LoVo (cell line): Measurements from ENCODE around the gene RAB11FIP4.
"Not testable (repeated sequence)": the region's sequence is repeated elsewhere in the genome, so short reads cannot be mapped to it uniquely, and the experiment has no call there.

Experiments used
- DNase-seq: peaks from one replicate; pipeline ENCODE4 v3.0.0-alpha.2; 2016; ENCODE audit warnings: low spot score

RAB11FIP4 gene

DNA sequence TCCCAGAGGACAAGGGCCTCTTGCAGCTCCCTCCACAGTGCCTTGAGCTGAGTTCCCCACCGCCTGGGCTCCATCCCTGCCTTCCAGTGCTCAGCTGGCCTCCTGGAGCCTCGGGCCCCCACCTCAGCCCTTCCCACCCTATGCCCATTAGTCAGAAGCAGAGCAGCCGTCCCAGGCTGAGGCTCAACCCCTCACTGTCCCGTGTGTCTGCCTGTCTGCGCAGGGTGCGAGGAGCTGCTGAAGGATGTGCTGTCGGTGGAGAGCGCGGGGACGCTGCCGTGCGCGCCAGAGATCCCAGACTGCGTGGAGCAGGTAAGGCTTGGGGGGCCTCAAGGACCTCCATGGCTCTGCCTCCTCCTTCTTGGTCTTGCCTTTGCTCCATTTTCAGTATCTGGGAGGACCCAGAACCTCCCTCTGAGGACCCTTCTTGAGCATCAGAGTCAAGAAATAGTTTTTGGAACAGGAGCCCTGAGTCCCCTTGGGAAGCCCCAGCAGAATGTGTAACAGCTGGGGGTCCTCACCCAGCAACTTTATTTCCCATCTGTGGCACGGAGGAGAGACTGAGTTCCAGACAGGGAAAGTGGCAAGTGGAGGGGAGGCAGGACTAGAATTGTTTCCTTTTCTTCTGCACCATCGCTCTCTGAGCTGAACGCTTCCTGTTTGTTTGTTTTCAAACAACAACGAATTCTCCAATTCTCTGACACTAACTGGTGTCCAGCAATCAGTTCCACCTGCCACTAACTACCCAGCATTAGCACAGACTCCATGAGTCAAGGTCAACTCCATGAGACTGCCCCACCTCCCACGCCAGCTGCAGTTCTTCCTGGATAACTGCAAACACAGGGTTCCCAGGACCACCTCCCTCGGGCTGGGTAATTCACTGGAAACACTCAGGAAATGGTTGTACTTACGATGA lies 42.6 kb downstream of the RAB11FIP4 start:
- no peak for DNase-seq

DNA sequence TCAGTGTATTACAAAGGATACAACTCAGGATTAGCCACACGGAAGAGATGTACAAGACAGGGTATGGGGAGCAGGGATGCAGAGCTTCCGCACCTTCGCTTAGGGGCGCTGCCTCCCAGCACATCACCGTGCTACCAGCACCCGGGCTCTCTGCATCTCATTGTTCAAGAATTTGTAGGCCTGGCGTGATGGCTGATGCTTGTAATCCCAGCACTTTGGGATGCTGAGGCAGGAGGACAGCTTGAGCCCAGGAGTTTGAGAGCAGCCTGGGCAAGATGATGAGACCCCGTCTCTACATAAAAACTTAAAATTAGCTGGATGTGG lies 43.2 kb downstream of the RAB11FIP4 start:
- no peak for DNase-seq

DNA sequence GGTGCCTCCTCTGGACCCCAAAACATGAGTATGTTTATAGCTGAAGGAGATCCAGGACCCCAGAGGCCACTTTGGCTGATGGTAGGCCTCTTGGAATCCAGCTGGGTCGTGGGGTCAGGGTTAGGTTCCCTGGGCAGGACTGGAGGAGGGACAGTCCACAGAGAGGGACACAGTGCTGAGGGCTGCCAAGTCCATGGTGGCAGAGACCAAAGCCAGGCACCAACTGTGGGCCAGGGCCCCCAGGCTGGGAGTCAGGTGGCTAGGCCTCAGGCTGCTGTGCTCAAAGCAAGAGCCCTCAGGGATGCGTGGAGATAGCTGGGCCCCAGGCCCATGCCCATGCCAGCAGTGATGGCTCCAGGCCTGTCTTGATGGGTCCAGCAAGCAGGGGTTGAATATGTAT lies 44.1 kb downstream of the RAB11FIP4 start:
- no peak for DNase-seq

DNA sequence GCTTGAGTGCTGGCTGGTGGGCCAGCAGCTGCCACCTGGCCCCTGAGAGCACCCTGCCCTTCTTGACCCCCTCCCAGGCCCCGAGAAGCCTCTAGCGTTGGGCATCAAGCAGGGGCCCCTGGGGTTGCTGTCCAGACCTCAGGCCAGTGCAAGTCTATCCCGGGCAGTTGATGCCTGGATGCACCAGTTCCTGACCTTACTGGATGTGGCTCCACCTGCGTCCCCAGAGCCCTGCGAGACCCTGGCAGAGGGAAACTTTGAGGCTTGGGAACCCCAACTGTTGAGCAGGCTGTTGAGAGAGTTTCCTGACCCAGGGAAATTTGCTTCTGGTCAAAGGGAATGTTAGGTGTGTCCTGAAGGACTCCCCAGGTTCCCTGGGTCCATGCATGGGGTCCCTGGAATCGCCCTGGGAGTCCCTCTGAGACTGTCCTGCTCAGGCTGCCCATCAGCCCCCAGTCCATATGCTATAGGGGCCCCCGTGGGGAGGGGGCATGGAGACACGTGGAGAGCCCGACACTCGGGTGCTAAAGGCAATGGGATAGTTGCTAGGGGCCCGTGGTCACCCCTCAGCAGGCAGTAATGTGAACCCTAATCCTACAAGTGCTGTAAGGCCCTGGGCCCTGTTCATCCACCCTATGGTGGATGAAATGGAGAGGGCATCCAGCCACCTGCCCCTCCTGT lies 46.4 kb downstream of the RAB11FIP4 start:
- no peak for DNase-seq

DNA sequence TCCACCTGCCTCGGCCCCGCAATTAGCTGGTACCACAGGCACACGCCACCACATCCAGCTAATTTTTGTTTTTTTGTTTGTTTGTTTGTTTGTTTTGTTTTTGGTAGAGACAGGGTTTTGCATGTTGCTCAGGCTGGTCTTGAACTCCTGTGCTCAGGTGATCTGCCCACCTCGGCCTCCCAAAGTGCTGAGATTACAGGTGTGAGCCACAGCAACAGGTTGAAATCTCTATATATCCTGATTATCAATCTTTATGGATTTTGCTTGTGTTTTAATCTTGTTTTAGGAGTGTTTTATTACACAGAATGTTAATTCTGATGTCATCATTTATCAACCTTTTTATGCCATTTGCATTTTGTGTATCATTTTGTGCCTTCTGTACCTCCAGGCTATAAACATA lies 48.2 kb downstream of the RAB11FIP4 start:
- DNase-seq, result no peak

DNA sequence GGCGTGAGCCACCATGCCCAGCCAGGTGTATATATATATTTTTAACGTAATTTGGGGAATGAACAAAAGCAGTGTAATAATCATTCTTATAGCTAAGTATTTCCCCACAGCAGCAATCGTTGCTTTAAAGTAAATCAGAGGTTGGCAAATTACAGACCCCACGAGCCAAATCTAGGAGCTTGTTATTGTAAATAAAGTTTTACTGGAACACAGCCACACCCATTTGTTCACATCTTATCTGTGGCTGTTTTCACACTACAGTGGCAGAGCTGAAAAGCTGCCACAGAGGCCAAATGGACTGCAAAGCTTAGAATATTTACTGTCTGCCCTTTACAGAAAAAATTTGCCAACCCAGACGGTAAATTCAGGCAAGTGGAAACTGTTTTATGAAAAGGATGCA lies 50.8 kb downstream of the RAB11FIP4 start:
- no peak for DNase-seq

DNA sequence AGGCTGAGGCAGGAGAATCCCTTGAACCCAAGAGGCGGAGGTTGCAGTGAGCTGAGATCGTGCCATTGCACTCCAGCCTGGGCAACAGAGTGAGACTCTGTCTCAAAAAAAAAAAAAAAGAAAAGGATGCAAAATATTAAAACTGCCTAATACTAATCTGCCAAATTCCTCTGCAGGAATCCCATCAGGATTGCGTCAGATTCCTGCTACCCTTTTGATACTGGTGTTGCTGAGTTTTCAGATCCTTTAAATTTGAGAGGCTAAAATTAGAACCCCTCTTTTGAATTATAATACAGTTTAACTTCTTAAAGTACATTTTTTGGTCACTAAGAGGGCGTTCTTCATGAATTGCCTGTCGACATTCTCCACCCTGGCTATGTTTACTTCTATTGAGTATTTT lies 51.4 kb downstream of the RAB11FIP4 start:
- not testable (repeated sequence) for DNase-seq

DNA sequence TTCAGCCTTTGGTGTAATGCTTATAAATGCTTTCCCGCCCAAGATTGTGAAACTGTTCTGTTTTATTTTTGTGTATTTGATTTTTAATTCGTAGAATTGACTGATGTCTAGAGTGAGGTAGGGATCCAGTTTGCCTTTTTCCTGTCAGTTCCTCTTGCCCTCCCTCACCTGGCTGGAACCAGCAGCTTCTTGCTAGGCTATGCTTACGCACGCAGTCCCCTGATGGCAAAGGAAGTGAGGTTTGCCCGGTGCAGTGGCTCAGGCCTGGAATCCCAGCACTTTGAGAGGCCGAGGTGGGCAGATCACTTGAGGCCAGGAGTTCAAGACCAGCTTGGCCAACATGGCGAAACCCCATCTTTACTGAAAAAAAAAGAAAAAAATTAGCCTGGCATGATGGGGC lies 51.9 kb downstream of the RAB11FIP4 start:
- no peak for DNase-seq

DNA sequence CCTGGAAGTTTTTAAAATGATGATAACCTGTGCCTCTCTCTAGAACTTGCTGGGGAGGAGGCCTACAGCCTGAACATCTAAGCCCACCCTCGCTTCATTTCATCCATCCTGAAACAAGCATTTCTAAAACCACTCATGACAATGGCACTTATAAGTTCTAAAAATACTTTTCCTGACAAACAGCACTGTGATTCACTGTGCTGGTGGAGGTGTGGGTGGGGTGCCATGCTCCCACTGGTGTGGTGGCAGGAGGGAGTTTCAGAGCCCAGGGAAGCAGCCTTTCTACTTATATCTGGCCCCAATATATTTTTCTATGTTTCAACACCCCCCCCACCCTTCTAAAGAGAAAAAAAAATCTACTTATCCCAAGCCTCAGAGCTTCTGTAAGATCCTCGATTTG lies 52.6 kb downstream of the RAB11FIP4 start:
- no peak for DNase-seq

DNA sequence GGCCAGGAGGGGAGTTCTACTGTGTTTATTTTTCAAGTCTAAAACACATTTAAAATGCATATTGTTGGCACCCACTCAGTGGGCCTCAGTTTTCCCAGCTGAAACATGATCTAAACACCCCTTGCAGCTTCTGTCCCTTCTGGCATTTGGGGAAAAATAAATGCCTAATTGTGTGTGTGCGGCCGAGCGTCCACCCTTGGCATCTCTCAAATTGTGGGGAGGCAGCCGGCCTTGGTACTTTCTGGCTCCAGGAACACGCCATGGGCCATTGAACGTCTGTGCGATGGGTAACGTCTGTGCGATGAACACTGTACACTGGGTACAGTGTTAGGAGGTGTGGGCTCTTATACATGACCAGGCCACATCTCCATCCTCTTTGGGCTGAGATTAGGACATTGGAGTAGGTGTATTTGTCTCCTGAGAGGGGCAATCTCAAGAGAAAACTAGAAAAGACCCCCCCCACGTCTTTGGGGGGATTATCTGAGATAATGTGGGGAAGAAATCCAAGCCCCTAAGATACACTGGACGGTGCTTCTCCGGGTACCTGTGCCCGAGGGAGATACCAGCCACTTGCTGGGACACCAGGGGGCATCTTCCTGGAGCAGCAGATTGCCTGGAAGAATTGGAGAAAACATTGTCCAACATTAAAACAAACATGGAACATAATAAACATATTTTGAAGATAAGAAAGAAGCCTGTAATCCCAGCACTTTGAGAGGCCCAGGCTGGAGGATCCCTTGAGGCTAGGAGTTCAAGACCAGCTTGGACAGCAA lies 54.9 kb downstream of the RAB11FIP4 start:
- DNase-seq, result peak; percentile 5

DNA sequence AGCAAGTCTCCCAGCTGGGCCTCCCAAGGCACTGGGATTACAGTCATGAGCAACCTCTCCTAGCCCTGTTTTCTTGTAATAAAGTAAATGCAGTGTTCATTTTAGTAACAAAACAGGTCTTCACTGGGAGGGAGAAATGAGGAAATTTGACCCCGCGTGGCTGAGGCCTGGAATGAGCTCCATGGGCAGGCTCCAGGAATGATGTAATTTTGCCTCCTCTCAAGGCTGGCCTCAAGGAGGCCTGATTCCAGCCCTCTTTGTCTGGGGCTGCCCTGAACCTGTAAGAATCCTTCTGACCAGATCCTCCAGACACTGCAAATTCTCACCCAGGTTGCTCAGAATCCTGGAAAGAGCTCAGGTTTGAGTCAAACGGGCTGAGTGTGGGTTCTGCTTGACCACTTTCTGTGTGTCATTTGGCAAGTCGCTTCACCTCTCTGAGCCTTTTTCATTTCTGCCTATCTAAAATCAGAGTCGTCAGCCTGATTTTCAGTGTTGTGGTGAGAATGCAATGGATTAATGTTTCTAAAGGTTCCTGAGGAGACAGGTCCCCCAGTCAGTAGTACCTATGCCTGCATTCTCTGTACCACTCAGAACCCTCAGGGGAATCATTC lies 57.1 kb downstream of the RAB11FIP4 start:
- no peak for DNase-seq

DNA sequence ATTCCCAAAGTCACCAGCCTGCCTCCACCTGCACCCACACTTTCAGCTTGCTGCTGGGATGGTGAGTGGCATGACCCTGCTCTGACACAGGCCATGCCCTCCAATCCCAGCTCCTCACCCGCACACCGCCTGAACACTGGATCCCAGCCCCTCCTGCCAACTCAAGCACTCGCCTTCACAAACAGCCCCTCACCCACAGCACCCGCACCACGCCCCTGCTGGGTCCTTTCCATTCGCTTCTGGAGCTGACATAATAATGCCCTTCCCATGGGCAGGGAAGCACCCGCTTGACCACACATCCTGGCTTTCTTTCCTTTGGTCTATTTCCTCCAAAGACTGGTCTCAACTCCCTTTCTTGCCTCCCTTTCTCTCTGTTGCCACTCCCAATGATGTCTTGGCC lies 57.6 kb downstream of the RAB11FIP4 start:
- no peak for DNase-seq

DNA sequence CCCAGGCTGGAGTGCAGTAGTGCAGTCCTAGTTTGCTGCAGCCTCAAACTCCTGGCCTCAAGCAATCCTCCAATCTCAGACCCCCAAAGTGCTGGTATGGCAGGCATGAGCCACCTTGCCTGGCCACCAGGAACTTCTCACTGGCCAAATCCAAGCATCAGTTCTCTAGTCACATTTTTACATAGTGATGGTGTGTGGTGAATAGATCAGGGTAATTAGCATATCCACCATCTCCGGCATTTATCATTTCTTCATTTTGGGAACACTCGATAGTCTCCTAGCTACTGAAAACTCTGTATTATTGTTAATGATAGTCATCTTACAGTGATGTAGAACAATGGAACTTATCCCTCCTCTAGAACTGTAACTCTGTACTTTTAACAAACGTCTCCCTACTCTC lies 58.3 kb downstream of the RAB11FIP4 start:
- DNase-seq, result no peak

DNA sequence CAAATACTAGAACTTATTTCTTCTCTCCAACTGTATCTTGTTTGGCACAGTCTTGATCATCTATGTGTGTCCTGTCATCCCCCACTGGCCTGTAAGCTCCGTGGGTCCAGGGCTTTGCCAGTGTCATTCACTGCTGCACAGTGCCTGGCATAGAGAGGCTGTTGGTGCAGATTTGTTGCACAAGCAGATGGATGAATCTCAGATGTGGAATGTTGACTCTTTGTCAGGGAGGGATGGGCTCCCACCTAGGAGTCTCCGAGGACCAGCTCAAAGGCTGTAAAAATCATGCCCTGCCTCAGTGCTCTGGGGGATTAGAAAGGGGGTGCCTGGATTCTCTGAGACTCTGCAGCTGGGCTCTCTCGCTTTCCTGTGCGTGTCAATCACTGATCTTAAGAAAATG lies 60.6 kb downstream of the RAB11FIP4 start:
- no peak for DNase-seq

DNA sequence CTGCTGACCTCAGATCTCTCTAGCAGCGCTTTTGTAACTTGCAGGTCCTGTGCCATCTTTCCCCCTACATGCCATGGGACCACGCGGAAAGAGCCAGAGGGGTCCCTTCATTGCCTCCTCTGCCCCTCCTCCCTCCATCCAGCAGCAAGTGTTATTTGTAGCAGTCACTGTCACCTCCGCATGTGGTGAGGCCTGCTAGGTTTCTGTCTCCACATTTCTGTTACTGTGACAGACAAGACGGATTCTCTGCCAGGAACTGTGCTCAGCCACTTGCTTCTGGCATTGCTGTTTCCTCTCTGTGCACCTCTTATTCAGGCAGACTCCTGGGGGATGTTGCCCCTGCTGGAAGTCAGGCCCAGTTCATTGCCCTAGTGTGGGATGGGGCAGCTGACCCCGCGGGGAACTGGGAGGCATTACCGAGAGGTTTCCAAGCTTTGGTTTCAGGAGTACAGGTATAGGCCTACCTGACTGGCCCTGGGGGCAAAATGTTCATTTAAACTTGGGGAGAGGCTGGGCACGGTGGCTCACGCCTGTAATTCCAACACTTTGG lies 61.2 kb downstream of the RAB11FIP4 start:
- DNase-seq, result no peak

DNA sequence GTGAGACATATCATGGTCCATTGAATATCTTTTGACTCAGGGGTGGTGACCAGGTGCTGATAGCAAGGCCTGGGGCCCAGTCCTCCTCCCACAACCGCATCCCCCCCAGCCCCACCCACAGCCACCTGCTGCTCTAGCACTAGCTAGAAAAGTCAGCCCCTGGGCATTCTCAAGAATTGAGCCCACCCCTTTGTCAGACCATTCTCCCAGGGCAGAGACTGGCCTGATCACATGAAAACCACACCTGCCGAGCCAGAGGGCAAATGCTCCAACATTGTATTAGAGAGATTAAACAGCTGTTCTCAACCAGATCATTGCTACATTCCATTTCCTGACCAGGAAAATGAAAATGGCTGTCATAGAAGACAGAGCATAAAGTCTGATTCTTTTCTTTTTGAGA lies 62.4 kb downstream of the RAB11FIP4 start:
- DNase-seq, result no peak

DNA sequence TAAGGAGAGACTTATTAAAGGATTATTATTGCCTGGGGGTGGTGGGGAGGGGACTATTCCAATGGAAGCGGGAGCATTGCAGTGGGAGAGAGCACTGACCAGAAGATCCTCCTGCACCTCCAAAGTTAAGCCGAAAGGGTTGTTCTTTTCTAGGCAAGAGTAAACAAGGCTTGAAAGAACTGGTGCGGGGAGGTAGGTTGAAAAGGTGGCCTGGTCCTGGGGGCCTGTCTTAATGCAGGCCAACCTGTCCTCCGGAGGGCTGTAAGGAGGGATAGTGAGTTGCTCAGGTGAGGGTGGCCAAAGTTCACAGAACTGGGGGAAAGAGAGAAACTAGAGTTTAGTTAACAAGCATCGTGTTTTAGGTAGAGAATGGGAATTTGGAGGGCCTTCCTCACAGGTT lies 65.3 kb downstream of the RAB11FIP4 start:
- no peak for DNase-seq

DNA sequence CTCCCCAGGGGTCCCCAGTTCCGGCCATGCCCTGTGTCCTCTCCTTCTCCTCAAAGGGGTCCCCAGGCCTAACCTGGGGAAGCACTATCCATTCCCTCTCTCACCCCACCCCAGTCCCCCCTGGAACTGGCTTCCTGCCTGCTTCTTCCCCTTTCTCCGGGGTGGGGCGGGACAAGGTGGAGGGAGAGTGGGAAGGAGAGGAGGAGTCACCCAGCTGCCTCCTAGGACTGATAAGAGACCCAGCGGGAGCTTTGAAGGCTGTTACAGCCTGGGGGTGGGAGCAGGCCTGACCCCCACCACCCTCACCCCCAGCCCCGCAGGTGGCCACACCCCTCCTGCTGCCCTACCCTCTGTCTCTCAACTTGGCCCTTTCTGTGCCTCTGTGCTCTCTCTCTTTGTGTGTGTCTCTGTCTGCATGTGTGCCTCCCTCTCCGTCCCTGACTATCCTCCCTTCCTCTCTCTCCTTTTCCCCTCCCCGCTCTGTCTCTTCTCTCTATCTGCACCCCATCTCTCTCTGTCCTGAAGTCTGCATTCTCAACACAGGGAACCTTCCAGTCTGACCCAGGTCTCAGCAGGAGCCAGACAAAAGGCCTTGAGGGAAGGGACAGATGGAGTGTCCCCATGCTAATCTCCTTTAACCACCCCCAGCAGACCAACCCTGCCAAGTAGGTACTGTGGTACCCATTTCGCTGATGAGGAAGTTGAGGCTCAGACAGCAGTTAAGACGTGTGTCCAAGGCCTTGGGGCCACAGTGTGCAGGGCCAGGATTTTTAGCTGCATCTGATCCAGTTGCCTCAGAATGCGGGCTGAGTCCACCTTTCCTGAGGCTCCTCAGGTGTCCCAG lies 66.1 kb downstream of the RAB11FIP4 start:
- no peak for DNase-seq

DNA sequence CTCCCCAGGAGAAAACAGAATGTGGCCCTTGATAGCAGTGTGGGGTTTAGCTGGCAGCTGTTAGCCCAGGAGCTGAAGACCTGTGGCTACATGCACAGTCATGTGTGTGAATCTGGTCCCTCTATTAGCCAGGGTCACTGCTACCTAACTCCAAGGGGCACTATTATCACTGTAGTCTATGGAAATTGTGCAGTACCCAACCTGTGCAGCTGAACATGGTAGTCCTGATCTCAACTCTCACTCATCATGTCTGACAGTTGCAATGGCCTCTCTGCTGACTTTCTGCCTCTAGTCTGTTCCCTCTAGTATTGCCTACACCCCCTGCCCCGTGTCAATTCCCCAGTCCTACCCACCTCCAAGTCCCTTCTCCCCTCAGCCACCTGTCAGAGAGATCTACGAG lies 67.4 kb downstream of the RAB11FIP4 start:
- no peak for DNase-seq

DNA sequence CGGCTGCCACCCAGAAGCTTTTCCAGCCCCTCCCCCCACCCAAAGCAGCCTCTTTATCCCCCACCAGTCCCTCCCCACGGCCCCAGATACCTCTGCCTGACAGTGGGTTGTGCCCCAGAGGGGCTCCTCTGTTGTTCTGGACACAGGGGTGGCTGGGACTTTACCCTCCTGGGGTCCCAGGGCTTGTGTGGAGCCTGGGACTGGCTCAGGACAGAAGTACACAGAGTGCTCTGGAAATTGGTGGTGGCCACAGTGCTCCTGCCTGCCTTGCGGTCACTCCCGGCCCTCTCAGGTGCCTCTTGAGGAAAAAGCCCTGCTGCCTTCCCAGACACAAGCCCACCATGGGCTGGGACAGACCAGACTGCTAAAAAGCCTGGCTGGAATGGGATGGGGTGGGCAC lies 68.2 kb downstream of the RAB11FIP4 start:
- DNase-seq, result no peak

DNA sequence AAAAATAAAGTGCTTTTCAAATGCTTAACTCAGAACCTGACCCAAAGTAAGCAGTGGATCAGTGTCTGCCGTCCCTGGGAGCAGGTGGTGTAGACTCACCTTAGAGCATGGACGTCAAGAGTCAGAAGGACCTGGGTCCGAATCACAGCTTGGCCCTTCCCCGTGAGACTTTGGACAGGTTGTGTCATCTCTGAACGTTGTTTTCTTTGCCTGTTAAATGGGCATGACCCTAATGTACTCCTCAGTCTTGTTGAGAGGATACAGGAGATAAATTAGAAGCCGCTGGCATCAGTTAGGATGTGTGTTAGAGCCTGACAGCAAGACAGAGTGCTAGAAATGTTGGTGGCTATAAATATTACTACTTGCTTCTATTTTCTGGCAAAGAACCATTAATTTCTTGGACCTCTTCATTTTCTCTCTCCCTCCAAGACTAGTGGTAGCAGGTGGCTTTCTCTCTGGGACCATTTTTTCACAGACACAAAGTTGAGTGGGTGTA lies 68.8 kb downstream of the RAB11FIP4 start:
- no peak for DNase-seq
